ENCODE measurements around the gene GATAD2A.
"Not testable (repeated sequence)": the region's sequence is repeated elsewhere in the genome, so short reads cannot be mapped to it uniquely, and the experiment has no call there.

Gene GATAD2A

DNA sequence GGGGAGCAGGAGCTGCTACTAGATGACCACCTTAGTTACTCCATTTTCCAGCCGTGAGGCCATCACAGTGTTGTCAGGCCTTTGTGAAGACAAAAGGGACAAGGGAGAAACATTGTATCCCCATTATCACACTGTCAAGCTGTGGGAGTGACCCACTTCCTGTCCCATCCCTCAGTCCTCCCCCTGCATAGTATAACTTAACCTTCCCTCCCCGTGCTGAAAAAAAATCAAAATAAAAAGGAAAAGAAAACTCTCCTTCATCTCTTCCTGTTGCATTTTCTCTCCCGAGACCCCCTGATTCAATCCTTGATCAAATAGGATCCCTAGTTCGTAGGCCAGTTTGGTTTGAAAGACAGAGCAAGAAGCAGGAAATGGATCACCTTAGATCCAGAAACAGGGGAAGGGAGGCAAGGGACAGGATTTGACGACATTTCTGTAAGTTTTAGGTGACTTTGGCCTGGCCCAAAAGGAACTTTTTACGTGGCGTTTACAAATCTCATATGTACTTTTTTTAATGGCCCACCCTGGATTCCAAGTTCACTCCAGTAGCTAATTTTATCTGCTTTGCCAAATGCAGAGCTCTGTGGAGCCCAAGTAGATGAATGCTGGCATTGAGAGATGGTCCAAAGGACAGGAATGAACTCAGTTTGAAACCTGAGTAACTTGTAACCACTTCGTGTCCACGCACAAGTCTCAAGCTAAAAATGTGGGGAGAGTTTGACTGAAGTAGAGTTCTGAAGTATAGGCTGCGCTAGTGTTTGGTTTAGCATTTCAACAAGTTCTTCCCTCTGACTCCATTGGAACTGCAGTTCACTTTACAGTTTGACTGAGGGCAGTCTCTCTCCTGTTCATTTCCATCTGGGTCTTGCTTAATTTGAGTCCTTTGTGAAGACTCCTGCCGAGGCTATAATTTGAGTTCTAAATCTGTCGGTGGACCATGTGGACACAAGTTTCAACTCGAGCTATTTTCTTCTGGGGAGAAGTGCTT, 16.6 kb upstream of the GATAD2A start:
- no peak for DNase-seq (ENCODE audit: low read depth)

DNA sequence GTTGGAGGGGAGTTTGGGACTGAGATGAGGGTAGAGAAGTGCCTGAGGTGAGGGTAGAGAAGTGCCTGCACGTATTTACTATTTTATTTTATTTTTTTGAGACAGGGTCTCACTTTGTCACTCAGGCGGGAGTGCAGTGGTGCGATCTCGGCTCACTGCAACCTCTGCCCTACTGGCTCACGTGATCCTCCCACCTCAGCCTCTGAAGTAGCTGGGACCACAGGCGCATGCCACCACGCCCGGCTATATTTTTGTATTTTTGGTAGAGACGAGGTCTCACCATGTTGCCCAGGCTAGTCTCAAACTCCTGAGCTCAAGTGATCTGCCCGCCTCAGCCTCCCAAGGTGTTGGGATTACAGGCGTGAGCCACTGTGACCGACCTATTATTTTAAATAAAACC, 15.8 kb upstream of the GATAD2A start:
- not testable (repeated sequence) for DNase-seq (ENCODE audit: low read depth)

DNA sequence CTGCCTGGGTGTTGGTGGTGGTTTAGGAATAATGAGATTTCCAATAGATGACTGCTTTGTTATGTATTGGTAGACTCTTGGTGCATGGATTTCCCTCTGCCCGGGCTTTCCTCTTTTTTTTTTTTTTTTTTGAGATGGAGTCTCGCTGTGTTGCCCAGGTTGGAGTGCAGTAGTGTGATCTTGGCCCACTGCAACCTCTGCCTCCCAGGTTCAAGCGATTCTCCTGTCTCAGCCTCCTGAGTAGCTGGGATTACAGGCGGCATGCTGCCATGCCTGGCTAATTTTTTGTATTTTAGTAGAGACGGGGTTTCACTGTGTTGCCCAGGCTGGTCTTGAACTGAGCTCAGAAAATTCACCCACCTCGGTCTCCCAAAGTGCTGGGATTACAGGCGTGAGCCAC, 11.1 kb upstream of the GATAD2A start:
- not testable (repeated sequence) for DNase-seq (ENCODE audit: low read depth)

DNA sequence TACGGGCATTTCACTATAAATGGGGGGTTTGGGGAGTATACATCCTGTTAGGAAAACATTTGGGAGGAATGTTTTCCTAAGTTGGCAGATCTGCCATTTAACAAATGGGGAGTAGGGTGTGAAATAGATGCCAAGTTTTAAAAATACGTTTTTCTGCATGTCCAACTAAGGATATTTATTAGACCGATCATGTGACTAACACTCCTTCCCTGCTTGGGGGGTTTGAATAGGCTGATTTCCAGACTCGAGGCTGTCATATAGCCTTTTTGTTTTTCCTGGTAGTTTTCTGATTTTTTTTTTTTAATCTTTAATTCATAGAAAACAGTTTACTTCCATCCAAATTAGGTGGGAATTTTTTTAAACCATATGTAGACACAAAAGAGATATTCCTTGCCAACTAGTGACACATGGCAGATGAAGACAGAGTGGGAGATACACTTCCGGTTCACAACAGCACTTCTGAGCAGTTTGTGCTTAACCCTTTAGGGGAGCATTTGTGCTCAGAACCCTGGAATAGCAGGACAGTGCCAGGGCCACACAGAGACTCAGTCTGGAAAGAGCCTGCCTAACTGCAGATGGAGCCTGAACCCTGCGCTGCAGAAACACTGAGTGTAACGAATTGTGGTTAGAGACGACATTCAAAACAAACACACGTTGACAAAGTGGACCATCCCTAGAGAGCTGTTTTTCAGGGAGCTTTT, 5.6 kb upstream of the GATAD2A start:
- peak; percentile 46 for DNase-seq (ENCODE audit: low read depth)

DNA sequence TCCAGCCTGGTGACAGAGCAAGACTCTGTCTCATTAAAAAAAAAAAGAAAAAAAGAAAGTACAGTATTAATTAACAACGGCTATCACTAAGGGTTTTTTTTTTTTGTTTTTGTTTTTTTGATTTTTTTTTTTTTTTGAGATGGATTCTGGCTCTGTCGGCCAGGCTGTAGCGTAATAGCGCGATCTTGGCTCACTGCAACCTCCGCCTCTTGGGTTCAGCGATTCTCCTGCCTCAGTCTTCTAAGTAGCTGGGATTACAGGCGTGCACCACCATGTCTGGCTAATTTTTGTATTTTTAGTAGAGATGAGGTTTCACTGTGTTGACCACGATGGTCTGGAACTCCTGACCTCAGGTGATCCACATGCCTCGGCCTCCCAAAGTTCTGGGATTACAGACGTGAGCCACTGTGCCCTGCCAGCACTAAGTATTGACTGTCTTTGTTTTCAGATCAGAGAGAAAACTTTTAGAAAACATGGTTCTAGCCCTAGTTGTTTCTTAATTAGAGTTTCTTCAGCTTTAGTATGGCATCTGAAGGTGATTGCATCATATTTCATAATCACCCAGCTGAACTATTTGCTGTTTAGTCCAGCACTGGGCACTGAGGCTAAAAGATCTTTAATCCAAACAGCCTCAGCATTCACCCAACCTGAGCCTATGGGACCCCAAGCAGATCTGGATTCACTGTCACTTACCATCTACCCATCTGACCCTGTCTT, 2.7 kb upstream of the GATAD2A start:
- peak; percentile 71 for DNase-seq (ENCODE audit: low read depth)

DNA sequence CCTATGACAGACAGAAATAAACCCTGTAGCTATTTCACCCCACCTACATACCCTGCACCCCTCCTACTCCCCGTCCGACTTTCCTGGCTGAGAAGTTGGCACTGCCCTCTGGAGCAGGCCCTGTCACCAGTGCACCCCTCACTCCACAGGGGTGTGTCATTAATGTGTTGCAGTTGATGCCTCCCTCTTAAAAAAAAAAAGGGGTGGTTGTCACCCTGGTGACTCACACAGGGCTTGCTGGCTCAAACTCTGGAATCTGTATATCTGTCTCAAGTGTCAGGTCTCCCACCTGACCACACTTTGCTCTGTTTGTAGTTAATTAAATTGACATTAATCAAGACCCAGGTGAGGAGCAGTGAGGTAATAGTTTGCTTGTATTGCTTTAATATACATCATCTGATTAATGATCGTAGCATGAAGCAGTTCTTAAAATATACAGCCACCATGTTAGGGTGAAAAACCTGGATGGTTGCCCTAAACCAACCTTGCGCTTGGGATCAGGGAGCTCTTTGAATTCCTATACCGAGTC, 2.0 kb upstream of the GATAD2A start:
- DNase-seq (ENCODE audit: low read depth), result peak; percentile 15

DNA sequence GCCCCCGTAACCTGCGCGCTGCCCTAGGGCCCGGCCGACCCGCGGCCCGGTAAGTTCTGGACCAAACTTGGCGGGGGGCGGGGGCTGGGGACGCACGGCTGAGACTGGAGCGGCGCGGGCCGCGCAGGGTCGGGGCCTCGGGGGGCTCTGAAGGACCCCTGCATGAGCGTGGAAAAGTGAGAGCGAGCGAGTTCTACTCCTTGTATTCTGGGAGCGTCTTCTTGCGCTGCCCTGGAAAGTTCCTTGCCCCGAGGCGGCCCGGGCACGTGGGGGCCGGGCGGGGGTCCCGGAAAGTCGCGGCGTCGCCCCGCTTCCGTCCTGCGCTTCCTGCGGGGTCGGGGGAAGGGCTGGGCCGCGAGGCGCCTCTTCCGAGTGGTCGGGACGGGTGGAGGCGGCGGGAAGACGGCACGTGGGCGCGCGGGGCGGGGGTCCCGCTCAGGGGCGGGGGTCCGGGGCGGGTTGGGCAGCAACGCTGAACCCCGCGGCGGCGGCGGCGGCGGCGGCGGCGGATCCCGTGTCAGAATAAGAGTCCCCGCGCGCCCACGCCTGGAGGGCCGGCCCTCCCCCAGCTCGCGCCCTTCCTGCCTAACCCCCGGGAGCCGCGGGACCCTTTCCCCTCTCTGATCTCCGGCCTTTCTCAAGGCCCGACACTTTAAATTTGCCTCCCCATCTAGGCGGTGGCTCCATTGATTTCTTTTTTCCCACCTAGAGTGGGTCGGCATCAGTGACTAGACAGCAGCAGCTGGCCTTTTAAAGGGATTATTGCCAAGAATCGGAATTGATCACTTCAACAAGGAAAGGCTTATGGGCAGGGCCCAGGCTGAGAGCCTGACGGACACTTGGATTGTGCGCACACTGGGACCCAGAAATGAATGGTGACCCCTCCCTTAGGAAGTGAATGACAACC, 749 bp downstream of the GATAD2A start:
- no peak for DNase-seq (ENCODE audit: low read depth)

DNA sequence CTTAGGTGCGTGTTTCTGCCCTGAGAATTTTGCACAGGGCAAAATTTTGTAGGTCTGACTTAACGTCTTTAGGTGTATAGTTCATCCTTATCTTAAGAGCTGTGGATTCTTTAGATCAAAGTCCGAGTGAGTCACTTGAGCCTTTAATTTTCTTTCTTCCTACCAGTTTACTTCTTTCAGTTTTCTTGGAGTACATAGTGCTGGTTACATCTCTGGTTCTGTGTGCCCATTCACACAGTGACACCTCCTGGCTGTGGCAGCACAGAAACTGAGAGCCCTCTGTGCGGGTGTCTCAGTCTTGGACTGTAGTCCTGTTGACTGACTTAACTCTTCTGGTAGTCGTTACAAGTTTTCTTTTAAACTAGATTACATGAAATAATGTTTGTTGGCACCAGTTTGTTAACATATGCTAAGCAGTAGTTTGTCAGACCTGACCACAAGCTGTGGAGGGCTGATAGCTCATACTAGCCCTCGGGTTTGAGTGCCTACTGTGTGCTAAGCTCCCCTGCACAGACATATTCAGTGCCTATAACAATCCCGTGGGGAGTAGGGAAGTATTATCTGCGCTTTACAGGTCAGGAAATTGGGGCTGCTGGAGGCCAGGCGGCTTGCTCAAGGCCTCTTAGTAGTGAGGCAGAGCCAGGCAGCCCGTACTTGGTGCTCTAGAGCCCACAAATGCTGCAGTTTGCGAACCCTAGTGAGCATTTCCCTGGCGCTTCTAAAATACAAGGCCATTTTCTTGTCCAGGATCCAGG, 1.6 kb downstream of the GATAD2A start:
- DNase-seq (ENCODE audit: low read depth), result peak; percentile 59

DNA sequence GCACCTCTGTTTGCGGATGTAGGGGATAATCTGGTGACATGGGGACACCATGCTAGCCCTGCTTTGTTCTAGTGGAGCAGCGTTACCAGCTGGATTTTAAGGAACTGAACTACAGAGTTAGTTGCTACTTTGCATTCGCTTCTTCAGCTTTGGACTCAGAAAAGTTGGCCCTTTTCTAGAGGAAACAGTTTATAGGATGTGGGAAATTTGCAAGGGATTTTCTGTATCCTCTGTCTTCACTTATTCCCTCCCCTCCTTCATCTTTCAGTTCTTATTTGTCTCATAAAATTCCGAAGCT, 2.1 kb downstream of the GATAD2A start:
- DNase-seq (ENCODE audit: low read depth), result no peak

DNA sequence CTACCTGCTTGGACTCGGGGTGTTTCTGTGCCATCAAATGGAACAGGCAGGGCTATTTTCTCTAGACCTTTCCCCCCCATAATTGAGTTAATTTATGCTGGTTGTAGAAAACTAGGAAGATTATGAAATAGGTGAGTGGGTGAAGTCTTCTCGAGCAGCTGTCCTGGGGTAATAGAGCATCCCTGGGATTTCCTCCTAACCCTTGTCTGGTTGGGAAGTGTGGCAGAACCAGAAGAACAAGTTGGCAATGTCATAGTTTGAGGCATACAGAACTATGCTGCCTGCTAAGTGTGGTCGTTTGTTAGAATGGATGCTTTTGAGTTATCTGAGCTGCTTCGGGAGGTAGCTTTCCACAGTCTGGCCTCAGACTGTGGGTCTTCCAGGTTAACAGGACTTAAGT, 3.7 kb downstream of the GATAD2A start:
- no peak for DNase-seq (ENCODE audit: low read depth)

DNA sequence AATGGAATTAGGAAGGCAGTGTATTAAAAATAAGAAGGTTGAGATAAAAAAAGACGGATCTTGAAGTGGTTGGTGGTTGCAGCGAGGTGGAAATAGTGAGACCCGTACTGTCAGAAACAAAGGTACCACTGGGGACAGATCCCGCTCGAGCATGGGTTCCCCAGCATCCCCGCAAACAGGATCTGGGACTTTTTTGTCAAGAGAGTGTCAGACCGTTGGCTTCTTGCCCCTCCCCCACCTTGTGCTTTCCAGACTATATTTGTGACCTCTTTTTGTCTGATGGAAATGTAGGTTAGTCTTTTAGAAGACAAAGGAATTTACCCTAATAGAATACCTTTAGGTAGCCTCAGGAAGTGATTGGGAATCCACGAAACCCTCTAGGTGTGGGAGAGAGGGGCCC, 4.2 kb downstream of the GATAD2A start:
- DNase-seq (ENCODE audit: low read depth), result no peak

DNA sequence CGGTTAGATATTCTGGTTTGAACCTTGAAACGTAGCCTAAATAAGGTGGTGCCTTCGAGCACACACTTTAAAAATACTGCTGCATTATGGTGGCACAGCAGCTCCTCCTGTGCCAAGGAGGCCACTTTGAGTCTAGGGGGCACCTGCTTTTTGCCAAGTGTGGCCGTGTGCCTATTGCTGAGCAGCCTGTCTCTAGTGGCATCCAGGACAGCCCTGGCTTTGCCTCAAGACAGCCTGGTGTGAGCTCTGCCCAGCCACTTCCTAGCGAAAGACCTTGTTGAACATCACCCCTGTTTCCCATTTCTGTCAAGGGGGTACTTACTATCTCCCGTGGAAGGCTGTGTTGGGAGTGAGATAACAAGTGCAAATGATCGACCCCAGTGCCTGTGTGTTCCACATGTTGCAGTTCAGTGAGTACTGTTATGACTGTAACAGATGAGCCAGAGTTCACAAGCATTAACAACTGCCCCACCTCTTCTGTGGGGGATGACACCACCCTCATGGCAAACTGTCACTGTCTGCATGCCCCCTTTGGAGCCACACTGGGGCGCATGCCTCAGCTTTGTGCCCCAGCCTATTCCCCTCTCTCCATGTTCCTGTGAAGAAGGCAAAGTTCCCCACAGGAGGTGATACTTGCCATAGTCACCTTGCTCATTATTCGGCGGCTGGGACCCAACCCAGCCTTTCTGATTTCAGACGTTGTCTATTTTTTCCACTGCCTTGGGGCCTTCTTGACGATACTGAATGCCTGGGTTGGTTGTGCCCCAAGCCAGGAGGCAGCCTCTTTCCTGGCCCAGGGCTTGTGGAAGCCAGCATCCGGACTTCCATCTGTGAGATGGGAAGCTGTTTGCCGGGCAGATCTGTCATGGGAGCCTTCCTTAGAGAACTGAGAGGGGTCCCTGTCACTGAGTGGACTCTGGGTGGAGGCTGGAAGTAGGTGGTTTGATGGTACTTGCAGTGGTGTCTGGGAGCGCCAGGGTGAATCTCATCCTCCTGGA, 5.4 kb downstream of the GATAD2A start:
- DNase-seq (ENCODE audit: low read depth), result no peak

DNA sequence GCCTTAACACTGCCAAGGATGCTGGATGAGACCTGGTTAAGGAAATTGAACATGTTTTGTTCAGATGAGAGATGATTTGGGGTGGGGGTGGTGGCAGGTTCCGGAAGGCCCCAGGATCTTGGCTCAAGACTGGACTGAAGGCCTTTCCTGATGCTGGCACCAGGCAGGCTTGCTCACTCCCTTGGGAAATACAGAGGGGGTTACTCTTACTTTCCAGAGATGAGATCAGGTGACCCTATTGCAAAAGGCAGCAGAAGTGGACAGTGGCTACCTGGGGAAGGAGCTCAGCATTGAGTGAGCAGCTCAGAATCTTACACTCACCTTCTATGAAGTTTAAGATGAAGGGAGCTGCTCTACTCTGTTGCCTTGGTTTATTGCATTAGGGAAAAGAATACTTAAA, 10.8 kb downstream of the GATAD2A start:
- peak; percentile 49 for DNase-seq (ENCODE audit: low read depth)

DNA sequence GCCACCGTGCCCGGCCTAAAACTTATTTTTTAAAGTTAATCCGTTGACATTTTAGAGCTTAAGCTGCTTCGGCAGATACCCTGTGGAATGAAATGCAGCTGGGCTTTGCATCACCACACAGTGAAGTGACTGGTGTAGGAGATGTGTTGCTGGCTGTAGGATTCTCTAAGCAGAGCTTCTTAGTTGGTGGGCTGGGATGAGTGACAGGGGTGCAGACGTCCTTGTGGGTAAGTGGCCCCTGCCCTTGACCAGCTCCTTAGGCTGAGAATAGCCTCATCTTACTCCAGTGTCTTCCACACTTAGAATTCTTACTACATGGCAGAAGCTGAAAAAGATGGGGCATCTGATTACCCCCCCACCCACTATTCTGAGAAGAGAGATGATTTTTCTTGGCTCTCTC, 11.6 kb downstream of the GATAD2A start:
- peak; percentile 10 for DNase-seq (ENCODE audit: low read depth)

DNA sequence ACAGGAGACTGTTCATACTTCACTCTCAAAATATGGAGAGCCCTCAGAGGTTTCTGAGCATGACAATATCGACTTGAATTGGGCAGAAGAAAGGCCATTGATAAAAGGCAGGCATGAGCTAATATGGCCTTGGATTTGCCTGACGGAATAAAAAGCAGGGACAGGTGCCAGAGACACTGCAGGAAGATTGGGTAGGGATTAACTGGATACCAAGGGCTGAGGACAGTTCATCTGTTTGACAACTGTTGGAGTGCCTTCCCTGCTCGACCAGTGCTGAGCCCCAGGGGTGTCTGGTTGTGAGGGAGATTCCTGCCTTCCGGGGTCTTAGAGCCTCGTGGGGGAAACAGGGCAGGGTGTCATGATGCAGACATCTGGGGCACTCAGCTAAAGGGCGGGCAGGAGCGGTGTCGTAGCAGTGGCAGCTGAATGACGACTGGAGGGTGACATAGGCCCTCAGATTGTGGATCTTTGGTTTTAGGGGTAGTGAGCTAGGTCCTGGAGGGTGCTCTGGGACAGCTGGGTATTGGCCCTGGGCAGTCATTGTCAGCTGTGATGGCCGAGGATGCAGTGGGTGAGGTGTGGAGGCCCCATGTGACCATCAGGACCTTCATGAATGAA, 12.3 kb downstream of the GATAD2A start:
- DNase-seq (ENCODE audit: low read depth), result no peak

DNA sequence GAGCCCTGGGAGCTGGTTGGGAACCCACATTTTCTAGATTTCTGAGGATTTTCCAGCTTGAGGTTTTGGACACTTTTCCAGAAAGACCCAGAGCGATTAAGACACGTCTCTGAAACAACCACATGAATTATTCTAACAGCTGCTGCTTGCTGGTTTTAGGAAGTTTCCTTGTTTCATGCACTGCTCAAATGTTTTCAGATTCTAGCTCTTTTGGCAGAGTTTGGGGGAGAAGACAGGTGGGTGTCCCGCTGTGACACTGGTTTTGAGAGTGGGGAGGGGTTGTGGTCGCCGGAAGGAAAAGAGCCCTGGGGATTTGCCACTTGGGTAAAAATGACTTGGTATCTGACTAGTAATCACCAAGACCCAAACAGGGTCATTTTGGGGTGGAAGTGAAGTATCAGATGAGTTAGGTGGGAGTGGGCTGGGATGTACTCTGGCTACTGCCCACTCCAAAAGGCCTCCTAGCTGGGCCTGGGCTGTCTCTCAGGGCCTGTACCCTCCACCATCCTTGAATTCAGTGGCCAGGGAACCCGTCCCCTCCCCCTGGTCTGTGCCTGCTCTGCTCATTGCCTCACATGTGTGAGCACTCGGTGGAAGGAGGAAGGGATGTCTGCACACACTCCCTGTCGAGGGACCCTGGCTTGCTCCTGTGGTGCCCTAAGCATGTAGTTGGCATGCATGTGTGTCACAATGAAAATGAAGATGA, 13.2 kb downstream of the GATAD2A start:
- peak; percentile 26 for DNase-seq (ENCODE audit: low read depth)

DNA sequence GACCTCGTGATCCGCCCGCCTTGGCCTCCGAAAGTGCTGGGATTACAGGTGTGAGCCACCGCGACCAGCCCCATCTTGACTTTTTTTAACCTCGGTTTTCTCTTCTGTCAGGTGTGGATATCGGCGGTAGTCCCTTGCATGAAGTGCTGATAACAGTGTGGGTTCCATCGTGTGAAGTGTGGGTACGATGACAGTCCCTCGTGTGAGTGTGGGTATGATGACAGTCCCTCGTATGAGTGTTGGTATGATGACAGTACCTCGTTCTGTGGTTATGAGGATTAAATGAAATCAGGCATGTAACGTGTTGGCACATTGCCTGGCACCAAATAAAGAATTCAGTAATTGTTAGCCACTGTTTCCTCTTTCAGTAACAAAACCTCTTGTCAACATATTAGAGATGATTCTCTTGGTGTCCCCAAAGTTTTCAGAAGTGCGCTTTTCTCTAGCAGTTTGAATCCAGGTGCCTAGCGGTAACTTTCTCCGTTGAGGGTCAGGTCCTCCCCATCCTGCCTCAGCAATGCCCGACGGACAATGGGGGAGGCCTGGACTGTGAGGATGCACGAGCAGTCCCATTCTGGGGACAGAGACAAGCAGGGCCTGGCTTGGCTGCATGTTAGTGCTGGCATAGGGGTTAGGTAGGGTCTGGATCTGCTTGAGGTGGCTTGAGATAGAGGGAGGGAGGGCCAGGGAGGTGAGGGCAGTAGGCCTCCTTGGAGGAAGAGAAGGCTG, 15.3 kb downstream of the GATAD2A start:
- no peak for DNase-seq (ENCODE audit: low read depth)

DNA sequence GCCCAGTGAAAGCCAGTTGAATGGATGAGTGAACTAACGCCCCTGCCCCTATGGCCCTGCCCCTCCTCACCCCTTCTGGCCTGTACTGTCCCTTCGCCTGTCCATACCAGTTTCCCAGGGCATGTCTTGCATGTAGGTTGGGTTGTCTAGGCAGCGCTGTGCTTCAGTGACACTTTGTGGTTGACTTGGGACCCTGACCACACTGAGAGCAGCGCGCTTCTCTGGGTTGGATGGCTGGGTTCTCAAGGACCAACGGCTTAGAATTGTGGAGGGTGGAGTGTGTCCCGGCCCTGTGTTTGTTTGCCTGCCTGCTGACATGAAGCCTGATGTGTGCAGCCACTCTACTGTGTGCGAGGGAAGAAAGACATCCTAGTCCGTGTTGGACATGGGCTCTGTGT, 15.8 kb downstream of the GATAD2A start:
- no peak for DNase-seq (ENCODE audit: low read depth)

All from amniotic epithelial cell (primary cell).